CD4-positive, alpha-beta T cell treated with Interleukin-2 at 100 ng/mL for 4 hours (primary cell): ENCODE data around the gene TIMM23.
"Not testable (repeated sequence)": the region's sequence is repeated elsewhere in the genome, so short reads cannot be mapped to it uniquely, and the experiment has no call there.

Experiments used
- DNase-seq: peaks from one replicate; pipeline ENCODE4 v3.0.0-alpha.2; 2020; ENCODE audit warnings: low spot score

The TIMM23 gene

DNA sequence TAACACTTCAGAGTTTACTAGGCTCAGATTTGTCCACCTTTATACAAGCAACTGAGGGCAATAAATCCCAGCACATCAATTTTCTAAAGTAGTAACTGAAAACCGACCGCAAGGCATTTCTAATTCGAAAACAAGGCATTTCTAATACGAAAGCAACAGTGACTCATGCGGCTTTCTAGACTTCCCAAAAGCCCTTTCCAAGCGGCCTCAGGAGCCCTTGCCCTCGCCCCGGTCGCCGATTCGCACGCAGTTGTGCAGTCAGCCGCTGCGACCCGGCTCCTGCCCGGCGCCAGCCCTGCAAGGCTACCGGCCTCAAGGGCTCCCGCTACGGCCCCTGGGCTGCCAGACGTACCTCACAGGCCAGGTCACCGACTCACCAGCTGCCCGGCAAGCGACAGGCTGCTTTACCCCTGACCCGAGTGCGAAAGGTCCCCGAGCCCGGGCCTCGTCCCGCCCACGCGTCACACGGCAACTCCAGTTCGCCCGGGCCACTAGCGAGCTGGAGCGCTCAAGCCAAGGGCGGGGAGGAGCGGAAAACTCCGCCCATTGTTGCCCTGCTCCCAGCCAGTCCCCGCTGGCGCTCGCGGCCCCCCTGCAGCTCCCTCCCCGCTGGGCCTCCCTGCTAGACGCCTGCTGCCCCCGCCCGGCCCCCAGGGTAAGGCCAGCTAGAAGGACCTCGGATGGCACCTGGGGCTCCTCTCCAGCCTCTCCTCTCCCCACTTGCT lies 50.9 kb downstream of the TIMM23 start:
- peak; percentile 75 for DNase-seq

DNA sequence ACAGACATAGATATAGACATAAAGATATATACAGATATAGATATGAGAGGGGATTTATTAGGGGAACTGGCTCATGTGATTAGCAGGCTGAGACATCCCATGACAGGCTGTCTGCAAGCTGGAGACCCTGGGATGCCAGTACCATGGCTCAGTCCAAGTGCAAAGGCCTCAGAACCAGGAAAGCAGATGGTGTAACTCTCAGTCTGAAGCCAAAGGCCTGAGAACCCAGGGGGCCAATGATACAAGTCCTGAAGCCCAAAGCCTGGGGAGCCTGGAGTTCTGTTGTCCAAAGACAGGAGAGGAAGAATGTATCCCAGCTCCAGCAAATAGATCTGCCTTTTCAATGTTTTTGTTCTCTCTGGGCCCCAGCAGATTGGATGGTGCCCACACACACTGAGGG lies 52.7 kb downstream of the TIMM23 start:
- no peak for DNase-seq

DNA sequence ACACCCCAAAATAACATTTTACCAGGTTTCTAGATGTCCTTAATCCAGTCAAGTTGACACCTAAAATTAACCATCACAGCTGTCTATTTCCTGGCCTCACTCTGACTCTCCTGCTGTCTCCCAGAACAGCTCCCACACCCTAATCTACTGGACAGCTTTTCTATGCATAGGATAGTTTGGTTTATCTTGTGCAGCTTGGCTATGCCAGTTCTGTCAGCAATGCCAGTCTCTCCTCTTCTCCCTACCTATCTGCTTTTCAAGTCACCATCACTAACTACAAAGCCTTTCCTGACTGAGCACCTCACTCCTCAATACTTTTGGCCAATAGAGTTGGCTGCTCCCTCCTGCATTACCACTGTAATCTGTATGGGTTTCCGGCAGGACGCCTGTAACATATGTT lies 53.1 kb downstream of the TIMM23 start:
- DNase-seq, result no peak

DNA sequence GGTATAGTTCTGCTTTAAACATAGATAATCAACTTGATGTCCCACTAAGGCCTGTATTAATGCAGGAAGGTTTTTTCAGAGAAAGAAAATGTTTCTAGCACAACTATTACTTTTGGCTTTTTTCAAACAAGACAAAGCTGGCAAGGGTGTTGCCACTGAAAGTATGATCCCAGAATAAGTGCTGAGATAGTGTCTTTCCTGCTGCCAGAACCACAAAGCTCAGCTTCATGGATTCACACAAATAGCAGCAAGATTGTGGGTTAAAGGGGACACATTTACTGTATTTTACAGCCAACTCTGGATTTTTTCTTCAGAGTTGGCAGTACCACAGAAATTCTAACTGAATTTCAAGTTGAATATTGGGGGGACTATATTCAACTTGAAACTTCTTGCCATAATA lies 53.8 kb downstream of the TIMM23 start:
- DNase-seq, result no peak

DNA sequence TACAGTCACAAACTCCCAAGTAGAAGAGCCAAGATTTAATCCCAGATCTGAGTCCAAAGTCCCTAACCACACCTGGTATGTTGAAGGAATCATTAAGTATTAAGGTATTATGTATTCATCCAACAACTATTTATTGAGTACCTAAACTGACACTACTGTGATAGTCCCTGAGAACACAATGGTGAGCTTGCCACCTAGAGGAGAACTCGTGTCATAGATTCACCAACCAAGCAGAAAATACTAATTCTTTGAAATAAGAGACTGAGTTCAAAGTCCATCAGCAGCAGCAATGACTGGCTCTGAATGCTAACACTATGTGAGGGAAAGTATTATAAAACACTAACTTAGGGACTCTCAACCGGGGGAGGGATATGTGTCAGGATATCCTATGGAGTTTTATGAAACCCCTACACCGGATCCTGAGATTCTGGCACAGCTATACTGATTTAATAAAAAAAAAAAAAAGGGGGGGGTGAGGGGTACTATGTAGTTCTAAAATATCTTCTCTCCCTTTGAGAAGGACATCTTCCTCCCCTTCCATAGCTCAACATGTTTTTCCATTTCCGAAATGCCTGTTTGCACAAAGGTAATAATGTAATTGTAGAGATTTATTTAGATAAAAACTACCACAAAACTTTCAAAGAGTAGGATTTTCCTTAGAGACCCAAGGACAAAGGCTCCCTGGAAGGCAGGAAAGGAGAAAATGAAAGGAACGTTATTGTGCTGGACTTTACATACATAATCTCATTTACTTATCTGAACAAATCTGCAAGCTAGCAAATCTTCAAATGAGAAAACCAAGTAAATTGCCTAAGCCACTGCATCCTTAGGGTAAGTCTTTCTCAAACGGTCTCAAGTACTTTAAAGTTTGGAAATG lies 56.5 kb downstream of the TIMM23 start:
- peak; percentile 68 for DNase-seq

- DNase-seq, result no peak
These were observed 57.3 kb downstream of the TIMM23 start for GRCh38 chr10:46029461-46030030.

GRCh38 chr10:46030091-46030937 lies 58.0 kb downstream of the TIMM23 start, which contains the start of gene NCOA4:
TSS of gene NCOA4 (minus strand) at chr10:46030623. CDS start at chr10:46016680, 13,943 bp downstream.
- peak; percentile 97 for DNase-seq

- DNase-seq, result no peak
These were observed 59.6 kb downstream of the TIMM23 start for GRCh38 chr10:46031648-46032532.

- no peak for DNase-seq
These were observed 61.3 kb downstream of the TIMM23 start for GRCh38 chr10:46033602-46034011.

GRCh38 chr10:46035923-46036849 lies 63.9 kb downstream of the TIMM23 start:
- no peak for DNase-seq

GRCh38 chr10:46037107-46037825 lies 65.0 kb downstream of the TIMM23 start:
- no peak for DNase-seq

GRCh38 chr10:46040004-46040403 lies 67.7 kb downstream of the TIMM23 start:
- no peak for DNase-seq

DNA sequence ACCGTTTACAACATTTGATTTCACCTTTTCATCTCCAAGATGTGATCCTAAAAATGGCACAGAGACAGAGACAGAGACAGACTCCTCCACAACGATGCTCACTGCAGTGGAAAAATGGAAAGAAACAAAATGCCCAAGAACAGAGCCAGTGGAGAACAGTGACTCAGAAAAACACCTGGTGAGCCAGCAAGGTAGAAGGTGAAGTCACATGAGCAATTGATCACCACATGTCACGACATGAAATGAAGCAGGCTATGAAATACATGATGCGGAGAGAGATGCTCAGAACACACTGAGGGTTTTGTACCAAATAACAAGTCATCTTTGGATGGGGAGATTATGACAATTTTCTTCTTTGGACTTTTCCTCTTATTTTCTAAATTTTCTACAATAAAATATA lies 70.2 kb downstream of the TIMM23 start:
- no peak for DNase-seq

- no peak for DNase-seq
These were observed 74.0 kb downstream of the TIMM23 start, which contains the start of gene MSMB for GRCh38 chr10:46046261-46046660. TSS of gene MSMB (minus strand) at chr10:46046269. CDS start at chr10:46046237, 32 bp downstream.

DNA sequence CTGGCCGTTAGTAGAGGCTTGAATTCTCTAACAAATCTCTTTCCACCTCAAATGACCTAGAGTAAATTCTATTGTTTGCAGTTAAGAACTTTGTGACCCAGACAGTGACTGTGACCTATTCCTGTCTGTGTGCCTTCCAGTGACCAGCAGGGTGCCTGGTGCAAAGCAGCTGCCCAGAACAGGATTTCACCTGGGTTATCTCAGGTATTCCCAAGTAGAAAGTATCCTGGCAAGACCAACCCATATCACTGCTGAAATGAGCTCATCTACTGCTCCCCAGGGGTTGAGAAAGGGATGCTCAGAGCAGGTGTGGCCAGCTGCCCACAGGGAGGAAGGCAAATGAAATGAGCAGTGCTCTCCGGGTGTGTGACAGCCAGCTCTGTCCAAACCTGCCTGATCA lies 75.9 kb downstream of the TIMM23 start:
- DNase-seq, result no peak

DNA sequence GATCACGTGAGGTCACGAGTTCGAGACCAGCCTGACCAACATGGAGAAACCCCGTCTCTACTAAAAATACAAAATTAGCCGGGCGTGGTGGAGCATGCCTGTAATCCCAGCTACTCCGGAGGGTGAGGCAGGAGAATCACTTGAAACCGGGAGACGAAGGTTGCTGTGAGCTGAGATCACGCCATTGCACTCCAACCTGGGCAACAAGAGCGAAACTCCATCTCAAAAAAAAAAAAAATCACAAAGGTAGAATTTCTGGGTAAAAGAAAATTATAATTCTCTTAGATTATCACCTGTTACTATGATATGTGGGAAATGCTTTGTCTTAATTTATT lies 77.2 kb downstream of the TIMM23 start:
- DNase-seq, result not testable (repeated sequence)

GRCh38 chr10:46050941-46051623 lies 78.8 kb downstream of the TIMM23 start:
- DNase-seq, result no peak

- no peak for DNase-seq
These were observed 79.9 kb downstream of the TIMM23 start for GRCh38 chr10:46052057-46052790.
